Measurements from ENCODE around the gene HES1.
"Not testable (repeated sequence)": the region's sequence is repeated elsewhere in the genome, so short reads cannot be mapped to it uniquely, and the experiment has no call there.

The HES1 gene

GRCh38 chr3:194141415-194142155 is 5.6 kb downstream of the HES1 start:
- peak; percentile 80 to 88 (median 83) for DNase-seq

DNA sequence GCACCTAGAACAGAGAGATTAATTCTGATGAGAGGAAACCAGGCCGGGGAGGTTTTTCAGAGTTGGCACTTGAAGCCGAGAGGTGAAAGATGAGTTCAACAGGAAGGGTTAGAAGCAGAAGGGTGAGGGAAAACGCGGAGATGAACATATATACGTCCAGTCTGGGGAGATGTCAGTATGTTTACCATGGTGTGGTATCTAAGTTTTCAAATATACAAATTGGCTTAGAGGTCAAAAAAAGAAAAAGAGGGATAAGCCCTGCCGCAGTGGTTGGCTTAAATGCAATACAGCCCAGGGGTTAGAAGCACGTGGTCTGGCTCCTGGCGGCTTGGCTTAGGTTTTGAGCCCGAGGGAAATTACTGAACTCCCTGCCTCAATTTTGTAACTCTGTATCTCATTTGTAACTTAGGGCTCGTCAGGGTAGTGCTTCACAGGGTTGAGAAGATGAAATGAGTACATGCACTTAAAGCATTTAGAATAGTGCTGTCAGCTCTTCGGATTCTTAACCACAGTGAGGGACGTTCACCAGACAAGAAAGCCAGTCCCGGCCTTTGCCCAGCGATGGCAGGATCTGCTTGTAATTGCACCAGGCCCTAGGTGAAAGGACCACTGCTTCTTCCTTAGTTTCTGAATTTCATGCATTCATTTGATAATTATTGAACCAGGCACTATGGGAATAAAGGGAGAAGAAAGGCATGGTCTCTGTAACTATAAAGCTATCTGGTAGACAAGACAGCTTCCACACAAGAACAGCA is 6.4 kb downstream of the HES1 start:
- DNase-seq = no peak

DNA sequence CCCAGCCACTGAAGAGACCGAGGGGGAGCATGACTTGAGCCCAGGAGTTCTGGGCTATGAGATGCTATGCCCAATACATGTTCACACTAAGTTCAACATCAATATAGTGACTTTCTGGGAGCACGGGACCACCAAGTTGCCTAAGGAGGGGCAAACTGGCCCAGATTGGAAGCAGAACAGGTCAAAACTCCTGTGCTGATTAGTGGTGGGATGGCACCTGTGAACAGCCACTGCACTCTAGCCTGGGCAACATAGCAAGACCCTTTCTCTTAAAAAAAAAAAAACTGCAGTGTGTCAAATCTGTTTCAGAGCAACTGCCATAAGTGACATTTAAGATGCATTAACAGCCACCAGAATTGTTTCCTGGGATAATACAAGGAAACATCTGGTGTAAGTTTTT is 9.8 kb downstream of the HES1 start:
- DNase-seq = no peak

DNA sequence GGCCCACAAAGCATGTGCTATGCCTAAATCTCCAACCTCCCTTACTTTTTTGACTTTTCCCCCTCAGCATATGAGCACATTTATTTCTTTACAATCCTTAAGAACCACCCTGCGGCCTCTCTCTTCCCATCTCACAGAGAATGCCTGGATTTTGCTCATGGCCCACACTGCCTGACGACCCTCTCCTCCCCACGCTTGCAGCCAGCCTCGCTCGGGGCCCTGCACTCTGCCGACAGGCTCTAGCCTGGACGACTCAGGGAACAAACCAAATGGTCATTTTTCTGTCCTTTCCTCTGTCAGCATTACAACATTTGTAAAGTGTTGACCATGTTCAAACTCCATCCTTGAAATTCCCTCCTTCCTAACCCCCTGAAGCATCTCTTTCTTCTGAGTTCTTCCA is 11.7 kb downstream of the HES1 start:
- DNase-seq = no peak

DNA sequence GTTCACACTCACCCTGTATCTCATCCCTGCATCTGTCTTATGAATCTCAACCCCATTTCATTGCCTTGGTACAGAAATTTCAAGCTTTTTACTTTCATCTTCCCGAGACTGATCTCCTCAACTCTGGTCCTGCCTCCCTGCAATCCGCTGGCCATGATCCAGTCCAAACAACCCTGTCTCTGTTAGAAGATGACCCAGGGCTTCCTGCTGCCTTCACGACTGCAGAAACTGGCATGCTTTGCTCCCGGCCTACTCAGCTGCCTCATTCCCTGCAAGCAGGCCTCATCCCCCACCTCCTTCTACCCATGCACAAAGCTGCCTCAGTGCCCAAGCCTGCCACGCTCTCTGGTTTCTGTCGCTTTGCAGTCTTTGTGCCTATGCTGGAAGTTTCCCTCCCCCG is 12.4 kb downstream of the HES1 start:
- no peak for DNase-seq

GRCh38 chr3:194150252-194150934 is 14.4 kb downstream of the HES1 start:
- DNase-seq = no peak

- DNase-seq = not testable (repeated sequence)
Measured at GRCh38 chr3:194150935-194151302, 15.0 kb downstream of the HES1 start.

- DNase-seq = no peak
Measured at GRCh38 chr3:194154346-194154745, 18.4 kb downstream of the HES1 start.

DNA sequence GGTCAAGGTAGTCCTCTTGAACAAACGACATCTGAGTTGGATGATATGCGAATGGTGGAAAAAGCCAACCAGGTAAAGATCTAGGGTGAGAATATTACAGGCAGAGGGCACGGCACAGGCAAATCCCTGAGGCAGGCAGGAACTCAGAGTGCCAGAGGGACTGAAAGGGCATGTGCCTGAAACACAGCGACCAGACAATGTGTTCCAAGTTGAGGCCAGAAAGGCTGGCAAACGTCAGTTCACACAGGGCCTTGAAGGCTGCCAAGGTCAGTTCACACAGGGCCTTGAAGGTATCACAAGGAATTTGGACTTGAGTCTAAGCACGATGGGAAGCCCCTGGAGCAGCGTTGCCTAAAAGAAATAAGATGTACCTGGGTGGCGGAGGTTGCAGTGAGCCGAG is 20.1 kb downstream of the HES1 start:
- DNase-seq = no peak

- no peak for DNase-seq
Measured at GRCh38 chr3:194158942-194159439, 23.0 kb downstream of the HES1 start.

DNA sequence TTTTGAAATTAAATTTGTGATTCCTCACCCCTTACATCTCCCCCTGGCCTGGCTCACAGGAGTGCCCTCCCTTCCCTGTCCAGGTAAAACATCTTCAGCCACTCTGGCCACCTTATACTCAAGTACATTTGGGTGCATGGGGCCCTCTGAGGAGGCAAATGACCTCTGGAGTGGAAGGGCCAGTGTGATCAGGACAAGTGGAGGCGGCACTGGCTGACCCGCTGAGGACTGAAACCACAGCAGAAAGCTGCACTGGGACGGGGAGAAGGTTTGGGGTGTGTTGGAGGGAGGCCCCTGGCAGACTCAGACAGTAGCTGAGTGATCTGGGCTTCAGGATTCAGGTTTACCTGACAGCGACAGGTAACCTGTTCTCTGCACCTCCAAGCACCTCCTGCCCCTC is 24.2 kb downstream of the HES1 start:
- DNase-seq = no peak

DNA sequence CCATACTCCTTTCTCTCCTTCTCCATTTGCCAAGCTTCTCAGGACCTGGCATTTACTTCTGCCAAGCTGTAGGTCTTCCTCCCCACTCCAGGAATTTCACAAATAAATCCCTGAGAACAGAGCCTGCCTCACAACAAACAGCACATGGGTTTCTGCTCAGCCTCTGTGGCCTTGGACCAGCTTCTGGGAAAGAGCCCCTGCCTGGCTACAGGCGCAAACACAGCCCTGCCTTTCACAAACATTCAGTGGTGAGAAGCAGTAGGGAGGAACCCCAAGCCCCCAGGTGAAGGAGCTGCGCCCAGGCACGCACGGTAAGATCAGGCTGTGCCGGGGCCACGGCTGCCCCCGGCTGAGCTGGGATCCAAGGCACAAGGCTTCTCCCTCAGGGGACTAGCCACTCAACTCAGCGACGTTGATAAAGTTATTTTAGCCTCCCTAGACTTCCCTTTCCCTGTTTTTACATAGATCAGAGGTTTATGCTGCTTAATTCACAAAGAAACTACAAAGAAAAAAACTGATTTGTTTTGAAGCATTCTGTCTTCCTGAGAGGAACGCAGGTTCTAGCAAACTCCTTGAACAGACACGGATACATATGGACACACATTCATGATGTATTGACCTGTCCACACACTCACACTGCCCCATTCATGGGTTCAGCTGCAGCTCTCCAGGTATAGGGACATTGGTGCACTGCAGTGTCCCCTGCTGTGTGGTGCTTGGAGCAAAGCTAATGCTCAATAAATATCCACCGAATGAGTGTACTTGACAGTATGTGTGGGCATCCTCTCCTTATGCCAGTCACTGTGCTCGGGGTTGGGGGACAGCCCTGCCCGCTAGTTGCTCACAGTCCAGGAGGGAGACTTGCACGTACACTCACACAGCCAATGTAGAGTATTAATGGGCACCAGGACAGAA is 25.4 kb downstream of the HES1 start:
- no peak for DNase-seq

DNA sequence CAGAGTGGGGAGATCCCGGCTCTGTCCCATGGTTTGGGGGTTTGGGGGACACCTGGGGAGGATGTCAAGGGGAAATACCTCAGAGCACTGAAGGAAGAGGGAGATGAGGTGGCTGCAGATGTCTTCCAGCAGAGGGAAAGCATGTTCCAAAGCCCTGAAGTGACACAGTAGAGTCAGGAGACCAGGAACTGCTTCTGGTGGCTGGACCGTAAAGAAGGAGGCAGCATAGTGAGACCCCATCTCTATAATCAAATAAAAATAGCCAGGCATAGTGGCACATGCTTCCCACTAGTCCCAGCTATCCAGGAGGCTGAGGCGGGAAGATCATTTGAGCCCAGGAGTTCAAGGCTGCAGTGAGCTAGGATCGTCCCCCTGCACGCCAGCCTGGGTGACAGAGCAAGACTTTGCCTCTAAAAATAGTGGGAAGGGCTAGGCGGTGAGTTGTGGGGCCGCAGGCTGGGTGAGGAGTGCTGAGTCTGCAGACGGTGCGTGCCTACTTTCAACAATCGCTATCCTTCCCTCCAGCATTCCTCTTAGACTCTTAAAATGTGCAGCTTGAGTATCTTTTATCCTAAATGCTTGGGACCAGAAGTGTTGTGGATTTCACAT is 26.2 kb downstream of the HES1 start:
- DNase-seq = no peak

DNA sequence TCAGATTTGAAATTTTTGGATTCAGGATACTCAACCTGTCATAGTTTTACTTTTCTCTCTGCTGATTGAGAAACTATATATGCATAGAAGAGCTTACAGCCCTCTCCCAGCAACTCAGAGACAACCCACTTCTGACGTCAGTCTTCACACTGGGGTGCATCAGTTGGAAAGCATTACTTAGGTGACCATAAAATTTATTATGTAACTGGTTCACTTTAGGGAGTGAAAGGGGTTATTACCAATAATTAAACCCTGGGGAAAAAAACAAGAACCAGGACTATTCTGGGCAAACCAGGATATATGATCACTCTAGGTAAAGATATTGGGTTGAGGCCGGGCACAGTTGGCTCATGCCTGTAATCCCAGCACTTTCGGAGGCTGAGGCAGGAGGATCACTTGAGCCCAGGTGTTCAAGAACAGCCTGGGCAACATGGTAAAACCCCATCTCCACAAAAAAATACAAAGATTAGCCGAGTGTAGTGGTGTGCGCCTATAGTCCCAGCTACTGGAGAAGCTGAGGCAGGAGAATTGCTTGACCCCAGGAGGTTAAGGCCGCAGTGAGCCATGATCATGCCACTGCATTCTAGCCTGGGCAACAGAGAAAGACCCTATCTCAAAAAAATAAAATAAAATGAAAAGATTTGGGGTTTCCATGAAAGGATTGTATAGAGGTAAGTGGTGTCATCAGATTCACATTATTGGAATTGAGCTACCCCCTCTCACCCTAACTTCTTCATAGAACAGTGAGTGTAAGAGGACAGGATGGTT is 27.1 kb downstream of the HES1 start:
- DNase-seq = no peak

DNA sequence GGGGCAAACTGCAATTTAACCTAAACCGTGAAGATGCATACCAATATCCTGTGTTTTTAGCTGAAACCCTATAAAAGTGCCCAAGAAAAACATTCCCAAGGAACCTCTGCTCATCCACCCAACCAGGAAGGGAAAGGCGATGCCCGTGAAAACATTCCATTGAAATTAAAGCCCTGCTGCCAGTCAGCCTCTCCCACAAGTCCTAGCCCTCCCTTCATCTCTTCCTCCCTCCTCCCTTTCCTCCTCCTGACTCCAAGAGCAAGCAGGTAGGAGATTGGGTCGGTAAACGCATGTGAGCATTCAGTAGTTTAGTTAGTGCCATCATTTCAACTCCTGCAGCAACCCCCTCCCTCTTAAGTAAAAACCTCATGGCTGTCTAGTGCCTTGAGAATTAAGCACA is 27.7 kb downstream of the HES1 start:
- DNase-seq = no peak

DNA sequence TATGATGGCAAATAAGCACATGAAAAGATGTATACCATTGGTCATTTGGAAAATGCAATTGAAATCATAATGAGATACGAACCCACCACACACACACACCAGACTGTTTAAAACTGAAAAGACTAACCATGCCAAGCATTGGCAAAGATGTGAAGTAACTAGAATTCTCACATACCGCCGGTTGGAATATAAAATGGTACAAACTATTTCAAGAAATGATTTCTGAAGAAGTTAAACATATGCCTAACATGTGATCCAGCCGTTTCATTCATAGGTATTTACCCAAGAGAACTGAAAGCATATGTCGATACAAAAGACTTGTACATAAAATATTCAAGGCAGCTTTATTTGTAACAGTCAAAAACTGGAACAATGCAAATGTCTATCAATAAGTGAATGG is 28.9 kb downstream of the HES1 start:
- no peak for DNase-seq

- DNase-seq = no peak
Measured at GRCh38 chr3:194165271-194166018, 29.5 kb downstream of the HES1 start.

- no peak for DNase-seq
Measured at GRCh38 chr3:194166682-194167479, 30.9 kb downstream of the HES1 start.

- DNase-seq = peak; percentile 54 to 86 (median 78)
Measured at GRCh38 chr3:194167480-194168282, 31.7 kb downstream of the HES1 start.

Measured in suppressor macrophage (primary cell).